IMR-90 (cell line): ENCODE data around the gene MRPL23. TPM values are rescaled to one million over a fixed set of nuclear protein-coding genes. Genes with fewer than 3 reads are reported as not detected.

Experiments used
- ATAC-seq: fragments of 200-7000 bp; cut with Tn5 transposase; 2 replicates; pipeline ENCODE4 v1.9.1; 2020; ENCODE audit warnings: low read depth, mild to moderate bottlenecking, moderate library complexity
- BruUV-seq: library from RNA; stranded (reverse); fragments of 400-500 nt; replicated peaks from 2 replicates; lab custom pipeline; 2021; lab: Mats Ljungman, UMichigan
- CTCF ChIA-PET: fragments of 300-600 bp; formaldehyde crosslinking; extraction: SDS; loops from one replicate; lab custom pipeline; 2021; ENCODE audit warnings: antibody characterized with exemption; lab: Yijun Ruan, JAX
- POLR2A ChIA-PET: fragments of 300-600 bp; sonication (Branson Sonifier 250); formaldehyde crosslinking; loops from one replicate; lab custom pipeline; 2022; ENCODE audit warnings: antibody characterized with exemption; ENCODE audit not compliant: unreplicated experiment; lab: Charles Lee
- DNase-seq: peaks from one replicate; pipeline ENCODE4 v3.0.0; 2013
- H2AFZ ChIP-seq: replicated peaks from 2 replicates; pipeline ENCODE3; 2013; ENCODE audit warnings: low read length, mild to moderate bottlenecking; ENCODE audit not compliant: poor library complexity
- H2AK5ac ChIP-seq: 2 replicates; pipeline ENCODE4 v1.6.1; 2013; ENCODE audit warnings: low read depth, low read length, inconsistent platforms
- H2AK9ac ChIP-seq: replicated peaks from 2 replicates; pipeline ENCODE3; 2013; ENCODE audit warnings: mild to moderate bottlenecking, low read depth, low read length, moderate library complexity; ENCODE audit not compliant: poor library complexity
- H2BK120ac ChIP-seq: 2 replicates; pipeline ENCODE4 v1.6.1; 2013; ENCODE audit warnings: low read depth, low read length, inconsistent platforms
- H2BK15ac ChIP-seq: 3 replicates; pipeline ENCODE4 v1.6.1; 2013; ENCODE audit warnings: low read depth, low read length, inconsistent platforms
- H2BK20ac ChIP-seq: 2 replicates; pipeline ENCODE4 v1.6.1; 2013; ENCODE audit warnings: low read depth, mild to moderate bottlenecking, inconsistent platforms, low read length, moderate library complexity
- H2BK5ac ChIP-seq: 2 replicates; pipeline ENCODE4 v1.6.1; 2013; ENCODE audit warnings: mild to moderate bottlenecking, low read depth, low read length, inconsistent platforms; ENCODE audit not compliant: poor library complexity, severe bottlenecking
- H3K14ac ChIP-seq: replicated peaks from 2 replicates; pipeline ENCODE4 v1.6.1; 2013; ENCODE audit warnings: low read depth, low read length, inconsistent platforms
- H3K18ac ChIP-seq: 2 replicates; pipeline ENCODE4 v1.6.1; 2013; ENCODE audit warnings: low read depth, low read length, control low read depth
- H3K23ac ChIP-seq: 2 replicates; pipeline ENCODE4 v1.6.1; 2013; ENCODE audit warnings: low read depth, low read length, inconsistent platforms
- H3K27ac ChIP-seq: 2 replicates; pipeline ENCODE4 v1.5.1; 2013; ENCODE audit warnings: mild to moderate bottlenecking, control low read depth, low read length; ENCODE audit not compliant: insufficient read depth
- H3K27me3 ChIP-seq: 2 replicates; pipeline ENCODE4 v1.6.1; 2013; ENCODE audit warnings: low read length; ENCODE audit not compliant: control insufficient read depth, insufficient read depth
- H3K36me3 ChIP-seq: 2 replicates; pipeline ENCODE4 v1.6.1; 2013; ENCODE audit warnings: low read length, mixed read lengths; ENCODE audit not compliant: control insufficient read depth, insufficient read depth
- H3K4ac ChIP-seq: 2 replicates; pipeline ENCODE4 v1.6.1; 2013; ENCODE audit warnings: low read depth, low read length, inconsistent platforms
- H3K4me1 ChIP-seq: 2 replicates; pipeline ENCODE4 v1.6.1; 2013; ENCODE audit warnings: low read length, mixed read lengths; ENCODE audit not compliant: control insufficient read depth, insufficient read depth
- H3K4me2 ChIP-seq: 2 replicates; pipeline ENCODE4 v1.6.1; 2013; ENCODE audit warnings: low read depth, mild to moderate bottlenecking, control low read depth, low read length, moderate library complexity
- H3K4me3 ChIP-seq: 2 replicates; pipeline ENCODE4 v1.5.1; 2013; ENCODE audit warnings: low read depth, mild to moderate bottlenecking, control low read depth, low read length, moderate library complexity; ENCODE audit not compliant: insufficient read depth
- H3K56ac ChIP-seq: 2 replicates; pipeline ENCODE4 v1.6.1; 2013; ENCODE audit warnings: low read length, inconsistent platforms; ENCODE audit not compliant: insufficient read depth; ENCODE audit errors: extremely low read depth
- H3K79me1 ChIP-seq, 2 experiments: 2 replicates each; pipeline ENCODE4 v1.6.1; 2013; ENCODE audit warnings: low read length in 2 of 2, inconsistent platforms in 1 of 2, low read depth in 1 of 2
- H3K9ac ChIP-seq: 2 replicates; pipeline ENCODE4 v1.6.1; 2013; ENCODE audit warnings: low read depth, low read length, control low read depth
- H3K9me1 ChIP-seq: 2 replicates; pipeline ENCODE4 v1.6.1; 2013; ENCODE audit warnings: low read length, inconsistent platforms; ENCODE audit not compliant: insufficient read depth
- H3K9me3 ChIP-seq: 2 replicates; pipeline ENCODE4 v1.6.1; 2013; ENCODE audit warnings: low read length; ENCODE audit not compliant: control insufficient read depth, insufficient read depth
- H4K20me1 ChIP-seq: 2 replicates; pipeline ENCODE4 v1.6.1; 2013; ENCODE audit warnings: low read length, inconsistent platforms; ENCODE audit not compliant: insufficient read depth
- H4K5ac ChIP-seq: 2 replicates; pipeline ENCODE4 v1.6.1; 2013; ENCODE audit warnings: mild to moderate bottlenecking, low read depth, low read length, control low read depth
- H4K8ac ChIP-seq, 2 experiments: 2 replicates each; pipeline ENCODE4 v1.6.1; 2013; ENCODE audit warnings: low read depth in 2 of 2, low read length in 2 of 2, control low read depth in 1 of 2, inconsistent platforms in 1 of 2
- H4K91ac ChIP-seq: 2 replicates; pipeline ENCODE4 v1.6.1; 2013; ENCODE audit warnings: low read depth, low read length, inconsistent platforms; ENCODE audit not compliant: insufficient read depth
- BHLHE40 ChIP-seq: fragments of 150-350 bp; IDR thresholded peaks from 2 replicates; pipeline ENCODE4 v1.6.1; 2016; ENCODE audit warnings: mild to moderate bottlenecking, low read depth, low read length
- CEBPB ChIP-seq: IDR thresholded peaks from 2 replicates; pipeline ENCODE4 v1.6.1; 2012; ENCODE audit warnings: low read depth, low read length, improper control_type of control experiment
- CHD1 ChIP-seq: IDR thresholded peaks from 2 replicates; pipeline ENCODE4 v1.6.1; 2012; ENCODE audit warnings: low read depth, low read length, improper control_type of control experiment
- CTCF ChIP-seq: conservative IDR thresholded peaks from 2 replicates; pipeline ENCODE4 v1.5.1; 2012; ENCODE audit warnings: mild to moderate bottlenecking, low read depth, low read length, improper control_type of control experiment
- FOS ChIP-seq: fragments of 150-350 bp; IDR thresholded peaks from 2 replicates; pipeline ENCODE4 v1.6.1; 2016; ENCODE audit warnings: low read depth, low read length
- MAFK ChIP-seq: IDR thresholded peaks from 2 replicates; pipeline ENCODE4 v1.6.1; 2012; ENCODE audit warnings: low read depth, low read length, improper control_type of control experiment
- MAZ ChIP-seq: IDR thresholded peaks from 2 replicates; pipeline ENCODE4 v1.6.1; 2012; ENCODE audit warnings: low read depth, mild to moderate bottlenecking, low read length, improper control_type of control experiment, moderate library complexity, borderline replicate concordance
- MXI1 ChIP-seq: IDR thresholded peaks from 2 replicates; pipeline ENCODE4 v1.6.1; 2012; ENCODE audit warnings: low read depth, mild to moderate bottlenecking, low read length, moderate library complexity, borderline replicate concordance
- NFE2L2 ChIP-seq: fragments of 150-350 bp; IDR thresholded peaks from 2 replicates; pipeline ENCODE4 v1.6.1; 2016; ENCODE audit warnings: low read depth, mild to moderate bottlenecking, low read length
- POLR2A ChIP-seq: IDR thresholded peaks from 2 replicates; pipeline ENCODE4 v1.6.1; 2012; ENCODE audit warnings: mild to moderate bottlenecking, low read depth, low read length
- RAD21 ChIP-seq: IDR thresholded peaks from 2 replicates; pipeline ENCODE4 v1.6.1; 2012; ENCODE audit warnings: low read length, improper control_type of control experiment
- RCOR1 ChIP-seq: IDR thresholded peaks from 2 replicates; pipeline ENCODE4 v1.6.1; 2012; ENCODE audit warnings: mild to moderate bottlenecking, low read length, improper control_type of control experiment; ENCODE audit not compliant: insufficient replicate concordance
- SMC3 ChIP-seq: fragments of 150-350 bp; IDR thresholded peaks from 2 replicates; pipeline ENCODE4 v1.6.1; 2016; ENCODE audit warnings: low read depth, mild to moderate bottlenecking, antibody characterized with exemption, low read length, moderate library complexity
- USF2 ChIP-seq: fragments of 150-350 bp; IDR thresholded peaks from 2 replicates; pipeline ENCODE4 v1.6.1; 2017; ENCODE audit warnings: mild to moderate bottlenecking, antibody characterized with exemption, low read length, low read depth
- WGBS, 2 experiments: methylation state at CpG; one replicate each; pipeline versions ENCODE4 v1.1.5 to v1.1.7; 2013; ENCODE audit warnings: missing lambda C conversion rate in 2 of 2; ENCODE audit not compliant: insufficient read length in 1 of 2; ENCODE audit errors: extremely low coverage in 2 of 2; 5-methylcytosine and 5-hydroxymethylcytosine counted together
- dilution Hi-C: fragments of 300-500 bp; cut with HindIII; formaldehyde crosslinking; loops from one replicate; pipeline ENCODE4 v1.14.3; 2018; ENCODE audit warnings: low sequenced_read_pairs; ENCODE audit not compliant: unreplicated experiment
- in situ Hi-C: fragments of 300-500 bp; cut with MboI; formaldehyde crosslinking; loops from 3 replicates; pipeline ENCODE4 v1.14.3; 2019; ENCODE audit warnings: low sequenced_read_pairs, inconsistent platforms, mixed read lengths
- intact Hi-C: fragments of 100-400 bp; cut with micrococcal nuclease; formaldehyde crosslinking; loops from 2 replicates; pipeline ENCODE4 v1.10.0; 2022
- polyA plus RNA-seq, 3 experiments: library from polyadenylated mRNA; depleted of rRNA; stranded (reverse); fragments of >200 nt; gene quantifications; 2 replicates each; pipeline ENCODE4 v1.2.3, GENCODE V29; 2012; ENCODE audit warnings: low replicate concordance in 1 of 3
- total RNA-seq: library from RNA; depleted of rRNA; stranded (reverse); fragments of >200 nt; gene quantifications from 2 replicates; pipeline ENCODE4 v1.2.3, GENCODE V29; 2012
- TF ChIP-seq, protein P1 (sequence below): fragments of 150-350 bp; IDR thresholded peaks from 2 replicates; pipeline ENCODE4 v1.6.1; 2016; ENCODE audit warnings: low read depth, mild to moderate bottlenecking, low read length, moderate library complexity, borderline replicate concordance

The MRPL23 gene
- total and polyA plus RNA-seq, 2 of the 4 experiments (the other 2 are of a cell fraction), result 68.4 to 114 TPM

DNA sequence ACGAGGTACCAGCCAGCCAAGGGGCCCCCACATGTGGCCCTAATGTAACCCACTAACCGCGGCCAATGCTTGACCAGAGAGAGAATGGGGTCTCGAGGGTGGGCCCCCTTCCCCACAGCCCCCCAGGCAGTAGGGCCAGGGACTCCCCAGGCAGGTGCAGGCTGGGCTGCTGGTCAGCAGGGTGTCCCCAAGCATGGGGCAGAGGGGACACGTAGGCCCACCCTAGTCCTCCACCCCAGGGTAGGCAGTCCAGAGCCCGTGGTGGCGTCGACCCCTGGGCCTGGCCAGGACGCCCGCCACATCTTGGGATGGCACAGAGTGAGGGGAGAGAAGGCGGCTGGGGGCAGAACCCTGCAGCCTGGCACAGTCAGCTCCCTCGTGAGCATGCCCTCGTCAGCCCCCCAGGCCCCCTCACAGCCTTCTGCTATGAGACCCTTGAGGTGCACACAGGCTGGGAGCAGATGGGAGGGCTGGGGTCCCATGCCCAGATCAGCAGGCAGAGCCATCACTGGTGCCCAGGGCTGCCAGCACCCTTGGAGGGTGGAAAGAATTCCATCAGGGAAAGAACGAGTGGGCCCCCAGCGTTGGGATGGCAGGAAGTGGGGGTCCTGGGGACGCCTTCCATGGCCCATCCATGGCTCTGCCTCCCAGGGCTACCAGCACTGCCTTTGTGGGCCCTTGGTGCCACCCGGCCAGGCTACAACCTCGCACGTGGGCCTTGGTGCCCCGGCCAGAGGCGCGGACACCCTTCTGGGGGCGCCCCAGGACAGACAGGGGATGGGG lies 21.6 kb upstream of the MRPL23 start:
- TF ChIP-seq SMC3 (no peak), POLR2A (no peak), FOS (no peak), RAD21 (no peak), MAFK (no peak), MAZ (no peak), BHLHE40 (no peak), CTCF (no peak), RCOR1 (no peak), MXI1 (no peak), CHD1 (no peak), NFE2L2 (no peak), USF2 (no peak), CEBPB (no peak)
- TF ChIP-seq, protein P1, sequence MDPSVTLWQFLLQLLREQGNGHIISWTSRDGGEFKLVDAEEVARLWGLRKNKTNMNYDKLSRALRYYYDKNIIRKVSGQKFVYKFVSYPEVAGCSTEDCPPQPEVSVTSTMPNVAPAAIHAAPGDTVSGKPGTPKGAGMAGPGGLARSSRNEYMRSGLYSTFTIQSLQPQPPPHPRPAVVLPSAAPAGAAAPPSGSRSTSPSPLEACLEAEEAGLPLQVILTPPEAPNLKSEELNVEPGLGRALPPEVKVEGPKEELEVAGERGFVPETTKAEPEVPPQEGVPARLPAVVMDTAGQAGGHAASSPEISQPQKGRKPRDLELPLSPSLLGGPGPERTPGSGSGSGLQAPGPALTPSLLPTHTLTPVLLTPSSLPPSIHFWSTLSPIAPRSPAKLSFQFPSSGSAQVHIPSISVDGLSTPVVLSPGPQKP, result no peak

More for the DNA sequence above, 21.6 kb upstream of the MRPL23 start:
- no peak overlapping the region for H3K4ac ChIP-seq
- H3K18ac ChIP-seq, result no peak overlapping the region
- dilution Hi-C loops (no loop called here), in situ Hi-C loops (no loop called here), intact Hi-C loops (no loop called here)
- H2AK9ac ChIP-seq, result no peak overlapping the region
- no peak overlapping the region for H2BK15ac ChIP-seq
- no peak overlapping the region for H2BK5ac ChIP-seq
- H3K9me1 ChIP-seq, result no peaks in the 10 kb centered on the region
- H3K23ac ChIP-seq, result no peak overlapping the region
- no peak for ATAC-seq
- H2AFZ ChIP-seq, result no peak overlapping the region
- DNase-seq, result no peak
- no peaks in the 10 kb centered on the region for H4K20me1 ChIP-seq
- no peak overlapping the region for H3K4me2 ChIP-seq
- peaks cover 11% of the 10 kb centered on the region for H3K27me3 ChIP-seq
- no peak overlapping the region for H2BK20ac ChIP-seq
- H2AK5ac ChIP-seq, result no peak overlapping the region
- no peak overlapping the region for H4K8ac ChIP-seq
- no peak overlapping the region for H3K56ac ChIP-seq
- no peaks in the 10 kb centered on the region for H3K79me1 ChIP-seq
- H4K5ac ChIP-seq, result no peak overlapping the region
- H4K91ac ChIP-seq, result no peak overlapping the region
- BruUV-seq, result no TSS peak
- CTCF ChIA-PET, result no interaction called here
- POLR2A ChIA-PET, result no interaction called here
- H3K4me1 ChIP-seq, result no peaks in the 10 kb centered on the region
- H3K9ac ChIP-seq, result no peak overlapping the region
- H3K9me3 ChIP-seq, result no peaks in the 10 kb centered on the region
- H3K27ac ChIP-seq, result no peak overlapping the region
- no peak overlapping the region for H3K14ac ChIP-seq
- WGBS, 2 experiments, result 40% methylated on average over 1 of the region's 23 CpGs; no CpG with 5 or more reads in 1 of the 2 experiments
- H2BK120ac ChIP-seq, result no peak overlapping the region
- H3K36me3 ChIP-seq, result no peaks in the 10 kb centered on the region
- H3K4me3 ChIP-seq, result no peak overlapping the region
